Thoracic aorta (tissue), 2 donors: ENCODE data around the gene OR10A3. TPM values are rescaled to one million over a fixed set of nuclear protein-coding genes. Genes with fewer than 3 reads are reported as not detected.
A peak's percentile ranks its signal among the peaks of the same experiment; 100 is the strongest.

Experiments
- ATAC-seq: fragments of 150-250 bp; one replicate; pipeline ENCODE4 v1.8.0; 2017; ENCODE audit warnings: low read depth; ENCODE audit not compliant: insufficient number of reproducible peaks, low FRiP score
- DNase-seq: peaks from one replicate; pipeline ENCODE4 v3.0.0-alpha.2; 2020; ENCODE audit warnings: low spot score
- H3K27ac ChIP-seq, 2 donors: fragments of 200-600 bp; sonication (generic); 1 replicate in 1 of 2; 2 replicates in 1 of 2; pipeline ENCODE4 v1.5.1; 2016; ENCODE audit warnings: mild to moderate bottlenecking in 2 of 2, moderate library complexity in 2 of 2
- H3K27me3 ChIP-seq: fragments of 200-600 bp; sonication (generic); replicated peaks from 2 replicates; pipeline ENCODE4 v1.6.0; 2016; ENCODE audit warnings: mild to moderate bottlenecking; ENCODE audit not compliant: insufficient read depth
- H3K36me3 ChIP-seq: fragments of 200-600 bp; sonication (generic); one replicate; pipeline ENCODE4 v1.5.1; 2016
- H3K4me1 ChIP-seq, 2 donors: fragments of 200-600 bp; sonication (generic); 1 replicate in 1 of 2; 2 replicates in 1 of 2; pipeline versions ENCODE4 v1.5.1 to v1.6.0; 2016; ENCODE audit warnings: low read depth in 2 of 2, mild to moderate bottlenecking in 1 of 2; ENCODE audit not compliant: control insufficient read depth in 1 of 2
- H3K4me3 ChIP-seq: fragments of 200-600 bp; sonication (generic); 2 replicates; pipeline ENCODE4 v1.5.1; 2016; ENCODE audit warnings: mild to moderate bottlenecking
- H3K9me3 ChIP-seq: fragments of 200-600 bp; sonication (generic); 2 replicates; pipeline ENCODE4 v1.5.1; 2016
- total RNA-seq, 2 donors: library from RNA; depleted of rRNA; stranded (reverse); fragments of >200 nt; gene quantifications; one replicate each; pipeline versions ENCODE4 v1.1.0 to v1.2.3, GENCODE V29; 2016
- TF ChIP-seq, protein P1 (sequence below): fragments of 200-600 bp; sonication (generic); IDR thresholded peaks from one replicate; pipeline ENCODE4 v1.5.1; 2019; ENCODE audit warnings: antibody characterized with exemption

Gene OR10A3
- total RNA-seq, 2 donors from 2014 or later = not detected

DNA sequence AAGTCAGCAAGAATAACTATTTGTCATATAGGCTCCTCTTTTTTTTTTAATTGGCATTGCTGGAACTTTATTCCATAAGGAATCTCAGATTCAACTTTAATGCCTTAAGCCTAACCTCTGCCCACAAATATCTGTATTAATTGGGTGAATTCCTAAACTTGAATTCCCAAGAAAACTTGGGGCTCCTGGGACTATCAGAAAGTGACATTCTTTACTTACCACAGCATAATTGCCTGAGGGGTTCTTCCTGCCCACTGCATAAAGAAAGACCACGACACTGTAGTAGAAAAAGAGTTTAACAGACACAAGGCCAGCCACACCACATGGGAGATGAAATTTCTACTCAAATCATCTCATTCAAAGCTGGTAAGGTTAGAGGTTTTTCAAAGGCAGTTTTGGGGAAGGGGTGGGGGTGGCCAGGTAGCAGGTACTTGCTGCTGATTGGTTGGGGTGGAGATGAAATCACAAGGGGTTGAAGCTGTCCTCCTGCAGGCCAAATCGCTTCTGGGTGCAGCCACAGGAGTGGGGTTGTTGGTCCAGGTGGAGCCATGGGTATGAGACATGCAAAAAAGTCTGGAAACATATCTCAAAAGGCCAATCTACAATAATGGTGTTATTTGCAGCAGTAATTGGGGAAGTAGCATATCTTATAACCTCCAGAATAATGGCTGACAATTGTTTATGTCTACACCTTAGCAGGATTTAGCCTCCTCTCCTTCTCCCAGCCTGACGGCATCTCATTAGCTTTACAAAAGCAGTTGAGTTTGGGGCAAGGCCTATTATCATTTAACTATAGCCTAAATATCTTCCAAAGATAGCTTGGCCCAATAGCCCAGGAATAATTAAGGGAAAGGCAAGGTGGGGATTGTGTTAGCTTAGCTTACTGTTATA, 28.5 kb upstream of the OR10A3 start:
- H3K4me3 ChIP-seq = no peak overlapping the region
- no peaks in the 10 kb centered on the region for H3K4me1 ChIP-seq
- no peak overlapping the region for H3K27ac ChIP-seq
- no peaks in the 10 kb centered on the region for H3K27me3 ChIP-seq
- DNase-seq (no peak), ATAC-seq (no peak)
- TF ChIP-seq, protein P1, sequence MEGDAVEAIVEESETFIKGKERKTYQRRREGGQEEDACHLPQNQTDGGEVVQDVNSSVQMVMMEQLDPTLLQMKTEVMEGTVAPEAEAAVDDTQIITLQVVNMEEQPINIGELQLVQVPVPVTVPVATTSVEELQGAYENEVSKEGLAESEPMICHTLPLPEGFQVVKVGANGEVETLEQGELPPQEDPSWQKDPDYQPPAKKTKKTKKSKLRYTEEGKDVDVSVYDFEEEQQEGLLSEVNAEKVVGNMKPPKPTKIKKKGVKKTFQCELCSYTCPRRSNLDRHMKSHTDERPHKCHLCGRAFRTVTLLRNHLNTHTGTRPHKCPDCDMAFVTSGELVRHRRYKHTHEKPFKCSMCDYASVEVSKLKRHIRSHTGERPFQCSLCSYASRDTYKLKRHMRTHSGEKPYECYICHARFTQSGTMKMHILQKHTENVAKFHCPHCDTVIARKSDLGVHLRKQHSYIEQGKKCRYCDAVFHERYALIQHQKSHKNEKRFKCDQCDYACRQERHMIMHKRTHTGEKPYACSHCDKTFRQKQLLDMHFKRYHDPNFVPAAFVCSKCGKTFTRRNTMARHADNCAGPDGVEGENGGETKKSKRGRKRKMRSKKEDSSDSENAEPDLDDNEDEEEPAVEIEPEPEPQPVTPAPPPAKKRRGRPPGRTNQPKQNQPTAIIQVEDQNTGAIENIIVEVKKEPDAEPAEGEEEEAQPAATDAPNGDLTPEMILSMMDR = no peak
- H3K9me3 ChIP-seq = no peaks in the 10 kb centered on the region
- H3K36me3 ChIP-seq = no peaks in the 10 kb centered on the region

DNA sequence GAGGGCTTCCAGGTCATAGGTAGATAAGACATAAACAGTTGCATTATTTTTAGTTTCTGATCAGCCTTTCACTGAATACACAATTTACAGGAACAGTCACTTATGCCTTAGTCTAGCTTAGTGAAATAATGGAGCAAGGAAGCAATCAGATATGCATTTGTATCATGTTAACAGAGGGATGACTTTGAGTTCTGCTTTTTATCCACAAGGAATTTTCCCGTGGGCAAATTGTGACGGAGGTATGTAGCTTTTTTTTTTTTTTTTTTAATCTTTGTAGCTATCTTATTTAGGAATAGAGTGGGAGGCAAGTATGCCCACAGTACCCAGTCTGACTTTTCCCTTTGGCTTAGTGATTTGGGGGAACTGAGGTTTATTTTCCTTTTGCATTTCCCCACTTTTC, 27.2 kb upstream of the OR10A3 start:
- no peaks in the 10 kb centered on the region for H3K36me3 ChIP-seq
- no peaks in the 10 kb centered on the region for H3K9me3 ChIP-seq
- no peaks in the 10 kb centered on the region for H3K4me1 ChIP-seq
- no peak overlapping the region for H3K4me3 ChIP-seq
- ATAC-seq = no peak
- no peak overlapping the region for H3K27ac ChIP-seq
- H3K27me3 ChIP-seq = no peaks in the 10 kb centered on the region
- TF ChIP-seq, protein P1 = no peak
- no peak for DNase-seq

DNA sequence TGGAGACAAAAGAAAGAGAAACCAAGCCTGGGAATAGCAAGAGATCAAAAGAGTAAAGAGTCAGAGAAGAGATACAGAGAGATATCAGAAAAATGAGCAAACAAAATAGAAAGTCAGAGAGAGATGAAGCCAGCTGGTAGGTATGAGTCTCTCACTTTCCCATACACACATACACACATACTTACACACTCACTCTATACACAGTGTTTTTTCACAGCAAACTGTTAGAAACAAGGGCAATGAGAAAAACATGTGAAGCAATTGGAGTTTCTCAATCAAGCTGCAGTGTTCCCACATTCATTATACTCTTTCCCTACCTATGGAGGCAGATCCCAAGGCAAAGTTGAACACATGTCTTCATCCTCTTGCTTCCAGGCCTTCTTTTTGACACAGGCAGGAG, 26.3 kb upstream of the OR10A3 start:
- H3K9me3 ChIP-seq = no peaks in the 10 kb centered on the region
- TF ChIP-seq, protein P1 = no peak
- H3K4me3 ChIP-seq = no peak overlapping the region
- H3K4me1 ChIP-seq = no peaks in the 10 kb centered on the region
- DNase-seq (no peak), ATAC-seq (no peak)
- no peak overlapping the region for H3K27ac ChIP-seq
- H3K27me3 ChIP-seq = no peaks in the 10 kb centered on the region
- no peaks in the 10 kb centered on the region for H3K36me3 ChIP-seq

DNA sequence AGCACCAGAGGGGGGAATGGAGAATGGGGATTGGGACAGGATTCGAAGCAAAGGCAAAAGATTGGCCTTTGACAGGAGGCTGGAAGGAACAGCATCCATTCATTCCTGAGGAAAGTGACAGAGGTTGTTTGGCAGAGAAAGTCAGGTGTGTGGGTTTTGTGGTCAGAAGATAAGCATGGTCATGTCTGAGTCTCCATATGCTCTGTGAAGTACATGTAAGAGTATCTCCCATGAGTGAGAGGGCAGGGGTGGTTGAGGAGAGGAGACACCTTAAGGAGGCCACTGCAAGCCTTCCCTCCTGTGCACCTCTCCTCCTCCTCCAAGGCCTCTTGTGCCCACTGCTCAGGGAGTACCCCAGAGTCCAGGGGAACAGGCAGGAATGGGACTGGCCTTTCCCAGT, 25.6 kb upstream of the OR10A3 start:
- Histone ChIP-seq H3K9me3 (no peaks in the 10 kb centered on the region), H3K27me3 (no peaks in the 10 kb centered on the region), H3K4me1 (no peaks in the 10 kb centered on the region), H3K27ac (no peak overlapping the region), H3K36me3 (no peaks in the 10 kb centered on the region), H3K4me3 (no peak overlapping the region)
- DNase-seq = no peak
- TF ChIP-seq, protein P1 = no peak
- ATAC-seq = no peak

DNA sequence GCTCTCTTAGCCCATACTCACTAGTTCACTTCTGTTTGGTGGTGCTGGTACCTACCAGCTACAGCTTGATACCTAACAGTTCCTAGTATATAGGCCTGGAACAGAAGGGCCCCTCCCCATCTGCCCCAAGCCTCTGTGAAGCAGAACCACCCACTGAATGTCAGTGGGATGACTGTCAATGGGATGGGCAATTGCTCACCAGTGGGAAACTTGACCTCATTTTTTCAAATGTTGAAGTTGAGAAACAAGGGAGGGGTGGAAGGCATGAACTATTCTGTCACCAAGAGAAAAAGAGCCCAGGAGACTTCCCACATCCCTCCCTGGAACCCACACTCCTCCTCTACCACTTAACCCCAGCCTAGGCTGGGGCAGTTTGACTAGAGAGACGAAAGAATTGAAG, 23.9 kb upstream of the OR10A3 start, which contains the start of gene NLRP10:
Gene NLRP10, minus strand, starts transcription at position 62 of the 400 bp plus-strand sequence. CDS start 1,952 bp downstream, outside the sequence.
- H3K27ac ChIP-seq = peak within 1 kb of the TSS in 1 of 2 donors; percentile 38
- no peaks in the 10 kb centered on the region for H3K4me1 ChIP-seq
- H3K4me3 ChIP-seq = no peak within 1 kb of the TSS
- H3K9me3 ChIP-seq = no peaks in the 10 kb centered on the region
- no peaks in the 10 kb centered on the region for H3K36me3 ChIP-seq
- no peak for ATAC-seq
- TF ChIP-seq, protein P1 = no peak
- DNase-seq = no peak
- H3K27me3 ChIP-seq = no peaks in the 10 kb centered on the region
